K562 (cell line): Measurements from ENCODE around the gene ZAP70.

Source experiments
- BRCA1 ChIP-seq, 2 experiments: fragments of 450-650 bp in 1 of 2; sonication (generic) in 1 of 2; formaldehyde crosslinking in 1 of 2; IDR thresholded peaks; 2 replicates each; pipeline versions ENCODE4 v1.5.0 to v1.6.1; 2017 to 2020; ENCODE audit warnings: mild to moderate bottlenecking in 1 of 2, missing genetic modification reagents in 1 of 2
- MXI1 ChIP-seq: IDR thresholded peaks from 2 replicates; pipeline ENCODE4 v1.6.1; 2011; ENCODE audit warnings: low read depth, mild to moderate bottlenecking, improper control_type of control experiment, low read length
- NCOR1 ChIP-seq: fragments of 450-650 bp; IDR thresholded peaks from 2 replicates; pipeline ENCODE4 v1.6.1; 2016; ENCODE audit warnings: mild to moderate bottlenecking, moderate library complexity
- POLR2AphosphoS5 ChIP-seq: IDR thresholded peaks from 2 replicates; pipeline ENCODE4 v1.6.1; 2011; ENCODE audit warnings: mild to moderate bottlenecking, low read depth, low read length, moderate library complexity; ENCODE audit not compliant: control insufficient read depth, insufficient read depth
- RBM39 ChIP-seq: fragments of 200-400 bp; formaldehyde crosslinking; optimal IDR thresholded peaks from 2 replicates; pipeline ENCODE3; 2018; ENCODE audit warnings: low read depth, low read length
- WHSC1 ChIP-seq: IDR thresholded peaks from one replicate; pipeline ENCODE4 v1.6.1; 2012; ENCODE audit warnings: low read length, control low read depth, inconsistent platforms

- TF ChIP-seq BRCA1 (IDR thresholded peaks at IDR 0.05) (no peak), BRCA1 (CRISPR knock-in tag; IDR thresholded peaks at IDR 0.05) (no peak), POLR2AphosphoS5 (no peak), WHSC1 (no peak), RBM39 (no peak), MXI1 (no peak), NCOR1 (no peak)
Observed at GRCh38 chr2:97678298-97678697, 35.1 kb upstream of the ZAP70 start.
